HepG2 (cell line): Measurements from ENCODE around the gene TGM1. TPM values are rescaled to one million over a fixed set of nuclear protein-coding genes. Genes with fewer than 3 reads are reported as not detected.
A peak's percentile ranks its signal among the peaks of the same experiment; 100 is the strongest.

Experiments
- ATAC-seq: fragments of 200-7000 bp; cut with Tn5 transposase; 3 replicates; pipeline ENCODE4 v1.9.1; 2020; ENCODE audit warnings: mild to moderate bottlenecking, moderate library complexity
- BruUV-seq: library from RNA; stranded (reverse); fragments of 400-500 nt; replicated peaks from 2 replicates; lab custom pipeline; 2021; lab: Mats Ljungman, UMichigan
- CTCF ChIA-PET: fragments of 300-600 bp; formaldehyde crosslinking; extraction: SDS; loops from one replicate; lab custom pipeline; 2021; ENCODE audit warnings: low total read pairs, inconsistent platforms, low intra/inter-chr PET ratio; lab: Yijun Ruan, JAX
- POLR2A ChIA-PET: fragments of 350-600 bp; sonication (Branson Sonifier 250); formaldehyde crosslinking; loops from one replicate; lab custom pipeline; 2020; ENCODE audit warnings: antibody characterized with exemption, inconsistent platforms; lab: Yijun Ruan, JAX
- DNase-seq: peaks from one replicate; pipeline ENCODE4 v3.0.0-alpha.2; 2015; ENCODE audit warnings: low spot score
- FAIRE-seq: peaks from 3 replicates; lab custom pipeline; 2011; peaks lifted over from hg19 to GRCh38; lab: Jason Lieb, UNC
- H2AFZ ChIP-seq: one replicate; pipeline ENCODE4 v1.6.1; 2011; ENCODE audit warnings: low read length, inconsistent platforms
- H3K27ac ChIP-seq: fragments of 300-600 bp; 3 replicates; pipeline ENCODE4 v1.8.0; 2011; ENCODE audit warnings: mixed run types, mild to moderate bottlenecking, mixed read lengths, low read length, inconsistent platforms; ENCODE audit not compliant: insufficient read depth; ENCODE audit errors: extremely low read length
- H3K27me3 ChIP-seq, 2 experiments: fragments of 200-600 bp in 1 of 2; 2 replicates in 1 of 2; 3 replicates in 1 of 2; pipeline versions ENCODE4 v1.6.0 to v1.8.0; 2011; ENCODE audit warnings: low read length in 2 of 2, mild to moderate bottlenecking in 2 of 2, moderate library complexity in 2 of 2, inconsistent platforms in 1 of 2; ENCODE audit not compliant: insufficient read depth in 2 of 2, control insufficient read depth in 1 of 2
- H3K36me3 ChIP-seq, 2 experiments: fragments of 200-600 bp in 1 of 2; replicated peaks in 1 of 2; 2 replicates in 1 of 2; 3 replicates in 1 of 2; pipeline versions ENCODE4 v1.5.1 to v1.8.0; 2011; ENCODE audit warnings: low read length in 2 of 2, inconsistent platforms in 1 of 2; ENCODE audit not compliant: insufficient read depth in 2 of 2, control insufficient read depth in 1 of 2
- H3K4me1 ChIP-seq: 2 replicates; pipeline ENCODE4 v1.5.1; 2012; ENCODE audit warnings: low read length, inconsistent platforms; ENCODE audit not compliant: insufficient read depth
- H3K4me2 ChIP-seq: 2 replicates; pipeline ENCODE4 v1.6.0; 2011; ENCODE audit warnings: low read depth, low read length, inconsistent platforms
- H3K4me3 ChIP-seq, 3 experiments: fragments of 200-600 bp in 1 of 3; sonication (generic), shearing (Covaris generic) in 1 of 3; replicated peaks in 1 of 3; 2 replicates each; pipeline ENCODE4 v1.5.1; 2011 to 2016; ENCODE audit warnings: low read length in 3 of 3, inconsistent platforms in 2 of 3, low read depth in 2 of 3, mild to moderate bottlenecking in 2 of 3, control low read depth in 1 of 3, mixed read lengths in 1 of 3; ENCODE audit not compliant: insufficient read depth in 1 of 3
- H3K79me2 ChIP-seq: one replicate; pipeline ENCODE4 v1.6.1; 2011; ENCODE audit warnings: low read length, inconsistent platforms; ENCODE audit not compliant: insufficient read depth
- H3K9ac ChIP-seq: 2 replicates; pipeline ENCODE4 v1.6.0; 2011; ENCODE audit warnings: mild to moderate bottlenecking, low read depth, low read length, inconsistent platforms; ENCODE audit not compliant: insufficient read depth
- H3K9me3 ChIP-seq: 2 replicates; pipeline ENCODE4 v1.5.1; 2012; ENCODE audit warnings: mild to moderate bottlenecking, low read length
- H4K20me1 ChIP-seq: 2 replicates; pipeline ENCODE4 v1.6.0; 2011; ENCODE audit warnings: inconsistent platforms, mild to moderate bottlenecking, low read length, moderate library complexity; ENCODE audit not compliant: insufficient read depth
- GABPB1 ChIP-seq: IDR thresholded peaks from 2 replicates; pipeline ENCODE4 v1.6.1; 2016; ENCODE audit warnings: mild to moderate bottlenecking, missing genetic modification reagents, moderate library complexity, missing compliant biosample characterization
- HDAC2 ChIP-seq: sonication (generic); formaldehyde crosslinking; IDR thresholded peaks from 2 replicates; pipeline ENCODE4 v1.4.0; 2020; ENCODE audit warnings: missing genetic modification reagents
- HOXD1 ChIP-seq: sonication (generic); formaldehyde crosslinking; IDR thresholded peaks from 2 replicates; pipeline ENCODE4 v1.5.0; 2020; ENCODE audit warnings: missing genetic modification reagents
- KDM4B ChIP-seq: sonication (generic); formaldehyde crosslinking; IDR thresholded peaks from 2 replicates; pipeline ENCODE4 v1.4.0; 2020; ENCODE audit warnings: missing genetic modification reagents
- KLF15 ChIP-seq: sonication (generic); formaldehyde crosslinking; IDR thresholded peaks from 2 replicates; pipeline ENCODE4 v1.8.1; 2023; ENCODE audit warnings: borderline replicate concordance, mild to moderate bottlenecking, inconsistent platforms, missing genetic modification reagents, mixed read lengths
- KMT2A ChIP-seq: sonication (generic); formaldehyde crosslinking; IDR thresholded peaks from 2 replicates; pipeline ENCODE4 v1.4.0; 2020; ENCODE audit warnings: missing genetic modification reagents
- MEIS1 ChIP-seq: sonication (generic); formaldehyde crosslinking; IDR thresholded peaks from 2 replicates; pipeline ENCODE4 v1.9.0; 2021; ENCODE audit warnings: mild to moderate bottlenecking, missing genetic modification reagents, moderate library complexity, borderline replicate concordance
- MTF1 ChIP-seq: sonication (generic); formaldehyde crosslinking; IDR thresholded peaks from 2 replicates; pipeline ENCODE4 v1.5.0; 2020; ENCODE audit warnings: missing genetic modification reagents
- NFE2 ChIP-seq: sonication (generic); formaldehyde crosslinking; IDR thresholded peaks from 2 replicates; pipeline ENCODE4 v1.4.0; 2020; ENCODE audit warnings: missing genetic modification reagents
- PCBP1 ChIP-seq: fragments of 200-400 bp; formaldehyde crosslinking; IDR thresholded peaks from 2 replicates; pipeline ENCODE4 v1.6.1; 2017; ENCODE audit warnings: mild to moderate bottlenecking, low read depth, low read length, borderline replicate concordance
- POLR2A ChIP-seq, 2 experiments: IDR thresholded peaks; 2 replicates each; pipeline ENCODE4 v1.6.1; 2011; ENCODE audit warnings: low read depth in 2 of 2, low read length in 2 of 2, mild to moderate bottlenecking in 1 of 2, moderate library complexity in 1 of 2; ENCODE audit not compliant: insufficient read depth in 1 of 2
- TOPORS ChIP-seq: sonication (generic); formaldehyde crosslinking; IDR thresholded peaks from 2 replicates; pipeline ENCODE4 v1.8.0; 2023; ENCODE audit warnings: mild to moderate bottlenecking, missing genetic modification reagents
- ZBTB1 ChIP-seq: sonication (generic); formaldehyde crosslinking; IDR thresholded peaks from 2 replicates; pipeline ENCODE4 v1.4.0; 2020; ENCODE audit warnings: missing genetic modification reagents, borderline replicate concordance
- ZNF703 ChIP-seq: sonication (generic); formaldehyde crosslinking; IDR thresholded peaks from 2 replicates; pipeline ENCODE4 v1.5.1; 2020; ENCODE audit warnings: missing genetic modification reagents, mild to moderate bottlenecking, moderate library complexity, borderline replicate concordance
- ZNF746 ChIP-seq: sonication (generic); formaldehyde crosslinking; IDR thresholded peaks from 2 replicates; pipeline ENCODE4 v1.8.0; 2022; ENCODE audit warnings: mild to moderate bottlenecking, missing genetic modification reagents
- WGBS: methylation state at CpG from one replicate; pipeline ENCODE4 v1.1.6; 2017; ENCODE audit warnings: low lambda C conversion rate; 5-methylcytosine and 5-hydroxymethylcytosine counted together
- in situ Hi-C: cut with HindIII; loops from 2 replicates; pipeline ENCODE4 v1.10.0; 2017; ENCODE audit warnings: low pct_unique_long_range_greater_than_20kb; ENCODE audit not compliant: extremely low pct_ligation_motif_present
- intact Hi-C: fragments of 100-400 bp; cut with micrococcal nuclease; formaldehyde crosslinking; loops from one replicate; pipeline ENCODE4 v1.10.0; 2022; ENCODE audit not compliant: unreplicated experiment
- polyA plus RNA-seq, 8 experiments: library from polyadenylated mRNA; depleted of rRNA in 3 of 8; stranded (reverse) in 7 of 8; unstranded in 1 of 8; fragments of >200 nt; fragmentation: Illumina TruSeq in 4 of 8; extraction: Trizol in 4 of 8; gene quantifications; 2 replicates each; pipeline versions ENCODE4 v1.2.1 to v1.2.3, GENCODE V29; 2011 to 2016; ENCODE audit warnings: low read depth in 4 of 8, missing spikeins in 1 of 8, mixed read lengths in 1 of 8; ENCODE audit not compliant: insufficient read depth in 1 of 8
- total RNA-seq, 5 experiments: library from RNA; depleted of rRNA; stranded (reverse); fragments of >200 nt; fragmentation: Illumina TruSeq; extraction: Trizol; gene quantifications; 2 replicates each; pipeline ENCODE4 v1.2.3, GENCODE V29; 2016; ENCODE audit warnings: low read depth in 1 of 5
- TF ChIP-seq, protein P1 (sequence below): sonication (generic); formaldehyde crosslinking; IDR thresholded peaks from 2 replicates; pipeline ENCODE4 v1.5.0; 2020; ENCODE audit warnings: mild to moderate bottlenecking, missing genetic modification reagents, moderate library complexity
- TF ChIP-seq, protein P2 (sequence below): sonication (generic); formaldehyde crosslinking; IDR thresholded peaks from 2 replicates; pipeline ENCODE4 v1.9.0; 2021; ENCODE audit warnings: missing genetic modification reagents, borderline replicate concordance

Gene TGM1
- total and polyA plus RNA-seq, 2 of the 13 experiments (the other 11 are each of a cell fraction or from before 2014, with no cell fraction given), result 3.2 to 10.6 TPM

DNA sequence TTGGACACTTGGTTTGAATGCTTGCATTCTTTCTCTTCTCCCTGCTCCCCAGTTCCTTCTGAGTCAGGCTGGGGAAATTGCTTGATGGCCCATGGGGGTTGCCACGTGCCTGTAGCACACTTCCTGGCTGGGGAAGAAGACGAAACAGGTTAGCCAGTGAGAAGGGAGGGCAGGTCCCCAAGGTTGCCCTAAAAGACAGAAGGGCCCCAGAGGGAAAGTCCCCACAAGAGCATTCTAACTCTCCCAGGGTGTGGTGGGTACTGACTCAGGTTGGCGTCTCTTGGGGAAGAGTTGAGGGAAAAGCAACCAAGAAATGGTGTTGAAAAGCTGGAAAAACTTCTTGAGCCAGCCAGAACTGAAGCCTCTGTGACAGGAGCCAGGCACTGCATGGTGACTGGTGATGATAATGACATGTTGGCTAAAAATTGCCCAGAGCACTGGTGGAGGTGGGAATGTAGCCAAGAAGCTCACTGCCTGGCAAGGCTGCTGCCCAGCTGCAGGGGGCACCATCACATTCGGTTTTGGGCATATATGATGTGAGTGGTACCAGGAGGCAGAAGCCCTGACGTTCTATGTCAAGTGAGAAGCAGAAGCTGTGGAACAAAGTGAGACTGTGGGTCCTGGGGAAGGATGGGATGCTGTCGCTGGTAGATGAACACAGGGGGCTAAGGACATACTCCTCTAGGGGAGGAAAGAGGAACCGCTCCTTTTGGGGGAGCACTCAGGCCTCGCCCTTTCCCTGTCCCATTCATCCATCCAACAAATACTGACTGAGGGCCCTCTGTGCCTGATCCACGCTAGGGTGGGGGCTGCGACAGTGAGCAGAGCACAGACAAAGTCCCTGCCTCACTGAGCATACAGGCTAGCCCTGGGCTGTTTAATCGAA is 16.6 kb upstream of the TGM1 start (continued):
- TF ChIP-seq, protein P1, sequence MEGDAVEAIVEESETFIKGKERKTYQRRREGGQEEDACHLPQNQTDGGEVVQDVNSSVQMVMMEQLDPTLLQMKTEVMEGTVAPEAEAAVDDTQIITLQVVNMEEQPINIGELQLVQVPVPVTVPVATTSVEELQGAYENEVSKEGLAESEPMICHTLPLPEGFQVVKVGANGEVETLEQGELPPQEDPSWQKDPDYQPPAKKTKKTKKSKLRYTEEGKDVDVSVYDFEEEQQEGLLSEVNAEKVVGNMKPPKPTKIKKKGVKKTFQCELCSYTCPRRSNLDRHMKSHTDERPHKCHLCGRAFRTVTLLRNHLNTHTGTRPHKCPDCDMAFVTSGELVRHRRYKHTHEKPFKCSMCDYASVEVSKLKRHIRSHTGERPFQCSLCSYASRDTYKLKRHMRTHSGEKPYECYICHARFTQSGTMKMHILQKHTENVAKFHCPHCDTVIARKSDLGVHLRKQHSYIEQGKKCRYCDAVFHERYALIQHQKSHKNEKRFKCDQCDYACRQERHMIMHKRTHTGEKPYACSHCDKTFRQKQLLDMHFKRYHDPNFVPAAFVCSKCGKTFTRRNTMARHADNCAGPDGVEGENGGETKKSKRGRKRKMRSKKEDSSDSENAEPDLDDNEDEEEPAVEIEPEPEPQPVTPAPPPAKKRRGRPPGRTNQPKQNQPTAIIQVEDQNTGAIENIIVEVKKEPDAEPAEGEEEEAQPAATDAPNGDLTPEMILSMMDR (CRISPR knock-in tag), result peak; percentile 33; the same call in 1 of the 2 replicates
- TF ChIP-seq MEIS1 (CRISPR knock-in tag) (no peak), HDAC2 (no peak), KDM4B (CRISPR knock-in tag) (no peak), TOPORS (CRISPR knock-in tag) (no peak), POLR2A (IDR thresholded peaks at IDR 0.05; ENCODE audit: insufficient read depth in 1 of 2, low read depth in 2 of 2, low read length in 2 of 2) (0 out of 4 replicates have a peak, but pooled peaks of 1 of the 2 experiments have one; percentile 10)

DNA sequence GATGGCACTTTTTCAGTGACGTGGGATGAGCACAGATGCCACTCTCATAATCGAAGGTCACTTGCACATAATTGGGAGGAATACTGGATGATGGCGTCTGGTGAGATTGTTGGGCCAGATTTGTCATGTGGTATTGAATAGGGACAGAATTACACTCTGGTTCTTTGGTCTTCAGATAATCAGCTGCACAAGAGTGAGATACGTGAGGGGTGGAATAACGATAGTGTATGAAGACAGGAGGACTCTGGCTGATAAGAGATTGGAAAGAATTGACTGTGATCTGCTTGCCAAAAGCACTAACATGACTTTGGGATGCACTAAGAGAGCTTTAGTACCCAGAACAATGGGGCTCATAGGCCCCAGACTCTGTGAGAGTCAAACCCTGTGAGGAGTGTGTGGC is 15.4 kb upstream of the TGM1 start:
- 94% methylated on average over 5 of the region's 5 CpGs for WGBS
- in situ Hi-C loops, result no loop called here
- TF ChIP-seq PCBP1, result no peak
- TF ChIP-seq MTF1 (CRISPR knock-in tag), result no peak
- TF ChIP-seq KMT2A (CRISPR knock-in tag), result no peak
- TF ChIP-seq ZNF746 (CRISPR knock-in tag), result no peak
- no peak for TF ChIP-seq HOXD1 (CRISPR knock-in tag)
- no peak for TF ChIP-seq ZBTB1
- TF ChIP-seq ZNF703, result no peak
- no peak for TF ChIP-seq KLF15 (CRISPR knock-in tag)
- TF ChIP-seq, protein P2, sequence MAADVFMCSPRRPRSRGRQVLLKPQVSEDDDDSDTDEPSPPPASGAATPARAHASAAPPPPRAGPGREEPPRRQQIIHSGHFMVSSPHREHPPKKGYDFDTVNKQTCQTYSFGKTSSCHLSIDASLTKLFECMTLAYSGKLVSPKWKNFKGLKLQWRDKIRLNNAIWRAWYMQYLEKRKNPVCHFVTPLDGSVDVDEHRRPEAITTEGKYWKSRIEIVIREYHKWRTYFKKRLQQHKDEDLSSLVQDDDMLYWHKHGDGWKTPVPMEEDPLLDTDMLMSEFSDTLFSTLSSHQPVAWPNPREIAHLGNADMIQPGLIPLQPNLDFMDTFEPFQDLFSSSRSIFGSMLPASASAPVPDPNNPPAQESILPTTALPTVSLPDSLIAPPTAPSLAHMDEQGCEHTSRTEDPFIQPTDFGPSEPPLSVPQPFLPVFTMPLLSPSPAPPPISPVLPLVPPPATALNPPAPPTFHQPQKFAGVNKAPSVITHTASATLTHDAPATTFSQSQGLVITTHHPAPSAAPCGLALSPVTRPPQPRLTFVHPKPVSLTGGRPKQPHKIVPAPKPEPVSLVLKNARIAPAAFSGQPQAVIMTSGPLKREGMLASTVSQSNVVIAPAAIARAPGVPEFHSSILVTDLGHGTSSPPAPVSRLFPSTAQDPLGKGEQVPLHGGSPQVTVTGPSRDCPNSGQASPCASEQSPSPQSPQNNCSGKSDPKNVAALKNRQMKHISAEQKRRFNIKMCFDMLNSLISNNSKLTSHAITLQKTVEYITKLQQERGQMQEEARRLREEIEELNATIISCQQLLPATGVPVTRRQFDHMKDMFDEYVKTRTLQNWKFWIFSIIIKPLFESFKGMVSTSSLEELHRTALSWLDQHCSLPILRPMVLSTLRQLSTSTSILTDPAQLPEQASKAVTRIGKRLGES (CRISPR knock-in tag), result no peak
- TF ChIP-seq NFE2 (CRISPR knock-in tag), result no peak
- TF ChIP-seq GABPB1 (CRISPR knock-in tag), result no peak
- no TSS peak for BruUV-seq
- Histone ChIP-seq H4K20me1 (no peaks in the 10 kb centered on the region), H3K9me3 (no peaks in the 10 kb centered on the region), H3K9ac (no peak overlapping the region), H3K27me3 (no peaks in the 10 kb centered on the region), H3K79me2 (peaks cover 2% of the 10 kb centered on the region), H3K36me3 (no peaks in the 10 kb centered on the region), H3K27ac (no peak overlapping the region), H3K4me1 (no peaks in the 10 kb centered on the region), H2AFZ (no peak overlapping the region), H3K4me3 (no peak overlapping the region), H3K4me2 (no peak overlapping the region)
- intact Hi-C loops, result no loop called here
- no peak for DNase-seq
- ChIA-PET CTCF (no interaction called here), POLR2A (interaction anchor here (4.8 kb wide), 1 partner anchor 8 kb away, joined by 27 read pairs; the partner anchor contains the start of gene RABGGTA)
- FAIRE-seq, result no peak
- ATAC-seq, result no peak
